Measurements from ENCODE around the gene TP53I13.
A peak's percentile ranks its signal among the peaks of the same experiment; 100 is the strongest.

DNA sequence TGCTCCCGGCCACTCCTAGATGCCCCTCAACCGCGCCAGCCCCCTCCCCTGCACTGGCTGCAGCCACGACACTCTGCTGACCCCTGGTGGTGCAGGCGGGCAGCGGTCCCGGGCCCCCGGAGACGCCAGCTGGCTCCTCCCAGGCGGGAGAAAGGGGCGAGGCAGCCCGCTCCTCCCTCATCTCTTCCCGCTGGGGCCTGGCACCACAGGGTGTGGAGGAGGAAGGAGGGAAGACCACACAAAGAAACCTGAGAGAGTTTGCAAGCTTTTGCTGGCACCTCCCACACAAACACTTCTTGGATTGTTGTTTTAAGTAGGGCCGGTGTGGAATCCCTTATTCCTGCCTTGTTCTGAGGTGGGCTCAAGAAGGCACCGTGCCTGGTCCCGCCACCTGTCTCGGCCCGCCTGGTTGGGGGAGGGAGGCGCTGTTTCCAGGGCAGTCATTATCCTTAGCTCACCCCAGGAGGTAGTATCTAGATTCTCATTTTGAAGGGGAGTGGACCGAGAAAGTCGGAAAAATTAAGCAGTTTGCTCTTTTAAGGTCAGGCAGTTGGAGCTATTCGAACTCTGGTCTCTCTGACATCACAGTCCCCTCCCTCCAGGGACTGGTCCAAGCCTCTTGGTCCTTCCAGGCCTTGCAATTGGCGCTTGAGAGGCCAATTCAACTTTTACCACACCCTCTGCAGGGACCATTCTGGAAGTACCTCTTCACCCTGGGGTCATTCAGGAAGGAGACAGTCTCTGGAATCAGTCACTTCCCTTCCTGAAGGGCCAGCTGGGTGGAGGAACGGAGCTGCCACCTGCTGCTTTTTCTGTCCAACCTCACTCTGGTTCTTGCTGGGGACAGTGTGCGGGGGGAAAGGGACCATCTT is 23.5 kb downstream of the TP53I13 start:
- TF ChIP-seq, protein P1, sequence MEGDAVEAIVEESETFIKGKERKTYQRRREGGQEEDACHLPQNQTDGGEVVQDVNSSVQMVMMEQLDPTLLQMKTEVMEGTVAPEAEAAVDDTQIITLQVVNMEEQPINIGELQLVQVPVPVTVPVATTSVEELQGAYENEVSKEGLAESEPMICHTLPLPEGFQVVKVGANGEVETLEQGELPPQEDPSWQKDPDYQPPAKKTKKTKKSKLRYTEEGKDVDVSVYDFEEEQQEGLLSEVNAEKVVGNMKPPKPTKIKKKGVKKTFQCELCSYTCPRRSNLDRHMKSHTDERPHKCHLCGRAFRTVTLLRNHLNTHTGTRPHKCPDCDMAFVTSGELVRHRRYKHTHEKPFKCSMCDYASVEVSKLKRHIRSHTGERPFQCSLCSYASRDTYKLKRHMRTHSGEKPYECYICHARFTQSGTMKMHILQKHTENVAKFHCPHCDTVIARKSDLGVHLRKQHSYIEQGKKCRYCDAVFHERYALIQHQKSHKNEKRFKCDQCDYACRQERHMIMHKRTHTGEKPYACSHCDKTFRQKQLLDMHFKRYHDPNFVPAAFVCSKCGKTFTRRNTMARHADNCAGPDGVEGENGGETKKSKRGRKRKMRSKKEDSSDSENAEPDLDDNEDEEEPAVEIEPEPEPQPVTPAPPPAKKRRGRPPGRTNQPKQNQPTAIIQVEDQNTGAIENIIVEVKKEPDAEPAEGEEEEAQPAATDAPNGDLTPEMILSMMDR (IDR thresholded peaks at IDR 0.05): peak; percentile 74 to 95
- TF ChIP-seq POLR2A (IDR thresholded peaks at IDR 0.05): no peak

Measured in suprapubic skin (tissue), 3 donors.